Subcutaneous abdominal adipose tissue (tissue), 5 donors: ENCODE measurements around the gene NT5C3B.
"Not testable (repeated sequence)": the region's sequence is repeated elsewhere in the genome, so short reads cannot be mapped to it uniquely, and the experiment has no call there.

Experiments
- H3K27ac ChIP-seq: one replicate; pipeline ENCODE4 v1.7.0; 2013; ENCODE audit warnings: low read depth, mild to moderate bottlenecking, inconsistent platforms, low read length, moderate library complexity
- H3K27me3 ChIP-seq, 5 donors: one replicate each; pipeline ENCODE4 v1.7.0; 2013; ENCODE audit warnings: low read length in 5 of 5, inconsistent platforms in 1 of 5; ENCODE audit not compliant: control insufficient read depth in 5 of 5, insufficient read depth in 4 of 5
- H3K36me3 ChIP-seq, 5 donors: one replicate each; pipeline ENCODE4 v1.7.0; 2013; ENCODE audit warnings: low read length in 5 of 5; ENCODE audit not compliant: control insufficient read depth in 5 of 5, insufficient read depth in 5 of 5
- H3K4me1 ChIP-seq, 5 donors: one replicate each; pipeline ENCODE4 v1.7.0; 2013; ENCODE audit warnings: low read length in 5 of 5, mild to moderate bottlenecking in 3 of 5, moderate library complexity in 1 of 5; ENCODE audit not compliant: control insufficient read depth in 5 of 5, insufficient read depth in 5 of 5
- H3K4me3 ChIP-seq, 5 donors: one replicate each; pipeline ENCODE4 v1.7.0; 2013; ENCODE audit warnings: low read length in 5 of 5, low read depth in 1 of 5
- H3K9ac ChIP-seq, 5 donors: one replicate each; pipeline ENCODE4 v1.7.0; 2013; ENCODE audit warnings: low read length in 5 of 5, mild to moderate bottlenecking in 4 of 5, moderate library complexity in 3 of 5
- H3K9me3 ChIP-seq, 5 donors: one replicate each; pipeline ENCODE4 v1.7.0; 2013; ENCODE audit warnings: low read length in 5 of 5; ENCODE audit not compliant: control insufficient read depth in 5 of 5
- donor health status: healthy.
- donor health status: healthy.
- donor health status: healthy.
- donor health status: healthy.
- donor health status: healthy.

The NT5C3B gene

DNA sequence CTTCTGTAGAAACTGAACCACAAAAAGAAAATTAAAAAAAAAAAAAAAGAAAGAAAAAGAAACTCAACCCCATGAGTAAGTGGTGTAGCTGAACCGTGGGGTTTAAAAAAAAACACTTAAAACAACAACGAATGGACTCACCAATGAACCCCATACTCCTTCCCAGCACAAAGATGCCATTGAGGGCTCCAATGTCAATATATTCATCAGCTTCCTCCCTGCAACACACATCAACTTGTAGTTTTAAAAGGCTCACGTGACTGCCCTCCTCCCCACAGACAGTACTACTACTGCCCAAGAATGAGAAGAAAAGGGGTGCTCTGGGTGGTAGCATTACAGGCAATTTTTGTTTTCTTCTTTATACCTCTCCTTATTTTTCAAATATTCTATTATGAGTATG is 32.5 kb upstream of the NT5C3B start:
- no peaks in the 10 kb centered on the region for H3K9me3 ChIP-seq
- no peak overlapping the region for H3K9ac ChIP-seq
- H3K36me3 ChIP-seq: peaks cover 14 to 63% (median 56%) of the 10 kb centered on the region in 5 donors
- H3K4me1 ChIP-seq: peaks cover 7 to 20% (median 18%) of the 10 kb centered on the region in 5 donors
- H3K27me3 ChIP-seq: no peaks in the 10 kb centered on the region
- no peak overlapping the region for H3K27ac ChIP-seq
- H3K4me3 ChIP-seq: no peak overlapping the region

DNA sequence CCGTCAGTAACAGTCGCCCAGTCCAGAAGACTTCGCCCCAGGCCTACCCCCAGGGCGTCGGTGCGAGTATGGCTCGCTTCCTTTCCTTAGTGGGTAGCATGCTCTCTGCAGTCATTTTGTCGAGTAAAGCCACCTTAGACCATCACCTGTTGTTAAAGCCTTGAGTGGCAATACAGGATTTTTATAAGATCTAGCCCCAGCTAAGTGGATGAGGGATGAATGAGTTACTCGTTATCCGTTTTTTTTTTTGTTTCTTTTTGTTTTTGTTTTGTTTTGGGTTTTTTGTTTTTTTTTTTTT is 29.5 kb upstream of the NT5C3B start:
- no peaks in the 10 kb centered on the region for H3K27me3 ChIP-seq
- peaks cover 14 to 36% (median 32%) of the 10 kb centered on the region in 5 donors for H3K36me3 ChIP-seq
- H3K27ac ChIP-seq: no peak overlapping the region
- no peaks in the 10 kb centered on the region for H3K9me3 ChIP-seq
- H3K9ac ChIP-seq: peak overlapping the region in 4 of 5 donors; percentile 1 to 76 (median 54)
- H3K4me3 ChIP-seq: peak overlapping the region; percentile 54 to 96 (median 94)
- peaks cover 8 to 35% (median 24%) of the 10 kb centered on the region in 5 donors for H3K4me1 ChIP-seq

- Histone ChIP-seq H3K9me3 (no peaks in the 10 kb centered on the region), H3K27ac (peak within 1 kb of the TSS; percentile 76), H3K9ac (peak within 1 kb of the TSS in 4 of 5 donors; percentile 88 to 94 (median 92)), H3K36me3 (peaks cover 14 to 31% (median 27%) of the 10 kb centered on the region in 5 donors), H3K4me3 (peak within 1 kb of the TSS; percentile 56 to 96 (median 94)), H3K4me1 (peaks cover 8 to 35% (median 24%) of the 10 kb centered on the region in 5 donors), H3K27me3 (no peaks in the 10 kb centered on the region)
Measured at GRCh38 chr17:41864836-41865595, 29.0 kb upstream of the NT5C3B start, which contains the start of gene KLHL11. Gene KLHL11, minus strand, starts transcription at chr17:41865423. Its CDS starts 53 bp downstream, at chr17:41865370.

GRCh38 chr17:41864498-41864835 is 28.4 kb upstream of the NT5C3B start:
- Histone ChIP-seq H3K36me3 (peaks cover 14 to 25% (median 21%) of the 10 kb centered on the region in 5 donors), H3K27me3 (no peaks in the 10 kb centered on the region), H3K4me3 (peak overlapping the region; percentile 56 to 96 (median 94)), H3K27ac (peak overlapping the region; percentile 76), H3K4me1 (peaks cover 8 to 35% (median 24%) of the 10 kb centered on the region in 5 donors), H3K9ac (peak overlapping the region in 4 of 5 donors; percentile 88 to 94 (median 92)), H3K9me3 (no peaks in the 10 kb centered on the region)

GRCh38 chr17:41863074-41863848 is 27.2 kb upstream of the NT5C3B start:
- Histone ChIP-seq H3K4me1 (peaks cover 8 to 35% (median 24%) of the 10 kb centered on the region in 5 donors), H3K9me3 (no peaks in the 10 kb centered on the region), H3K36me3 (peaks cover 7 to 16% (median 12%) of the 10 kb centered on the region in 5 donors), H3K27me3 (no peaks in the 10 kb centered on the region), H3K9ac (peak overlapping the region; percentile 51 to 94 (median 91)), H3K4me3 (peak overlapping the region; percentile 56 to 96 (median 94)), H3K27ac (no peak overlapping the region)

DNA sequence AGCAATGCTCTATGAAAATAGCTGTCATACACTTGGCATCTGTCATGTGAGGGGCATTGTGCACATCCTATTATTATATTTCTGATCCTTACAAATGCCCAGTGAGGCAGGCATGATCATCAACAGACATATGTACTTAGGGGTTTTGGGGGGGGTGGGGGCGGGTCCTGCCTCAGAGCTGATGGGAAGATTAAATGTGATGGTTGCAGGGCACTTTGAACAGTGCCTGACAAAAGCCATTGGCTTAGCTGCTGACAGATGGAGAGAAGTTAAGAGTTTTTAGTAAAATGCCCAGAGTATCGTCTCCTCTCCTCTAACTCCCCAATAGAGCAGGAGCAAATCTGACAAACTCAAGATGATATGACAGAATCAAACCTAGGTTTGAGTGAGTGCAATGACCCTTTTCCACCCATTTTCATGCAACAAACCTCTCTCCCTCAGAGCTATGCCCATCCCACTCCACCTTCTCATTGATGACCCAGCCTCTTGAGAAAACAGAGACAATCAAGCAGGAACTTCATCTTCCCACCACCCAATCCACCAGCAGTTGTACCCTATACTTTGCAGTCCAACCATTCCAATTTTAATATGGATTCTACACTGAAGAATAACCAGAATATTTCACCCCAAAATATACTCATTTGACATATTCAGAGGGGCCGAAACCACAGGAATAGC is 24.4 kb upstream of the NT5C3B start:
- H3K4me3 ChIP-seq: no peak overlapping the region
- no peaks in the 10 kb centered on the region for H3K27me3 ChIP-seq
- H3K9ac ChIP-seq: peak overlapping the region in 1 of 5 donors; percentile 35
- no peaks in the 10 kb centered on the region for H3K9me3 ChIP-seq
- H3K27ac ChIP-seq: no peak overlapping the region
- H3K36me3 ChIP-seq: no peaks in the 10 kb centered on the region
- H3K4me1 ChIP-seq: peaks cover 8 to 33% (median 22%) of the 10 kb centered on the region in 5 donors

- not testable (repeated sequence) for H3K4me3 ChIP-seq, H3K9me3 ChIP-seq, H3K9ac ChIP-seq, H3K27me3 ChIP-seq, H3K27ac ChIP-seq
- Histone ChIP-seq H3K36me3 (peaks cover 3 to 25% (median 19%) of the 10 kb centered on the region in 5 donors), H3K4me1 (peaks cover 0 to 14% (median 0%) of the 10 kb centered on the region in 5 donors)
Measured at GRCh38 chr17:41851382-41851781, 15.3 kb upstream of the NT5C3B start.

DNA sequence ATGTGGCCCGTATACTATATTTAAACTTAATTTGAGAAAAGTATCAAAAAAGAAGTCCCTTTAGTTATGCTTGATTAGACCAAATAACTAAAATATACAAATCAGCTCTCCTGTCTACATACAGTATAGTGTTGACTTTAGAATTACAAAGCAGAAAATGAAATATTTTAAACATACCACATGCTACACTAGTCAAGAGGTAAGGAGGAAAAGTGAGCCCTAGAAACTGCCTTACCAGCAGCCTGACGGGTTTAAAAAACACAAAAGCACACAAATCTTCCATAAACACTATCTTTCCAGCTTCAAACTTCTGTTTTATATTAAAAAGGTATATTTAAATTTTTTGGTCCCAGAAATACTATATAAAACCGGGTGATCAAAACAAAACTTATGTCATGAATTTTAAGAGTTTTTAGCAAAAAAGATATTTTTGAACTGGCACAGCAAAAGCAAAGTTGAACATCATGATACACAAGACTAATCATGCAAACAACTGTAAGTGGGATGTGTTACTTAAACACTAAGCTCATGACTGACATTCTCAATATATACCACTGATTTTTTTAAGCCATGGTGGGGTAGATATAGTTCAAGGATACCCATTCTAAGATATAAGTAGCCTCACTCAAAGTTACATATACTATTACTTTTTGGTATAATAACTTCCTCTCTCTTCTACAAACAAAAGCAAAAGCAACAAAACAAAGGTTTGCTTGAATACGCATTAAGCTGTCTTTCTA is 13.4 kb upstream of the NT5C3B start:
- Histone ChIP-seq H3K9me3 (no peaks in the 10 kb centered on the region), H3K9ac (peak overlapping the region in 1 of 5 donors; percentile 6), H3K4me1 (peaks cover 0 to 14% (median 0%) of the 10 kb centered on the region in 5 donors), H3K36me3 (peaks cover 2 to 19% (median 13%) of the 10 kb centered on the region in 5 donors), H3K4me3 (no peak overlapping the region), H3K27ac (no peak overlapping the region), H3K27me3 (no peaks in the 10 kb centered on the region)

- H3K9ac ChIP-seq: no peak overlapping the region
- H3K9me3 ChIP-seq: no peaks in the 10 kb centered on the region
- no peak overlapping the region for H3K27ac ChIP-seq
- no peak overlapping the region for H3K4me3 ChIP-seq
- peaks cover 0 to 13% (median 7%) of the 10 kb centered on the region in 5 donors for H3K36me3 ChIP-seq
- H3K27me3 ChIP-seq: no peaks in the 10 kb centered on the region
- peaks cover 0 to 14% (median 0%) of the 10 kb centered on the region in 5 donors for H3K4me1 ChIP-seq
Measured at GRCh38 chr17:41848788-41849187, 12.8 kb upstream of the NT5C3B start.
